ENCODE measurements around the gene CLMN. TPM values are rescaled to one million over a fixed set of nuclear protein-coding genes. Genes with fewer than 3 reads are reported as not detected.
"Not testable (repeated sequence)": the region's sequence is repeated elsewhere in the genome, so short reads cannot be mapped to it uniquely, and the experiment has no call there.

Gene CLMN
- total RNA-seq, 1 donor, result 1.9 TPM

GRCh38 chr14:95290021-95290420, 29.7 kb downstream of the CLMN start:
- no peak for DNase-seq (ENCODE audit: low read depth in 2 of 3, low spot score in 2 of 3)

GRCh38 chr14:95289323-95290010, 30.2 kb downstream of the CLMN start:
- DNase-seq (ENCODE audit: low read depth in 2 of 3, low spot score in 2 of 3), result no peak

- no peak for DNase-seq (ENCODE audit: low read depth in 2 of 3, low spot score in 2 of 3)
Measured at GRCh38 chr14:95288672-95289322, 30.9 kb downstream of the CLMN start.

GRCh38 chr14:95287176-95287754, 32.4 kb downstream of the CLMN start:
- no peak for DNase-seq (ENCODE audit: low read depth in 2 of 3, low spot score in 2 of 3)

GRCh38 chr14:95286645-95287044, 33.1 kb downstream of the CLMN start:
- no peak for DNase-seq (ENCODE audit: low read depth in 2 of 3, low spot score in 2 of 3)

- DNase-seq (ENCODE audit: low read depth in 2 of 3, low spot score in 2 of 3), result no peak
Measured at GRCh38 chr14:95285566-95285965, 34.1 kb downstream of the CLMN start.

- not testable (repeated sequence) for DNase-seq (ENCODE audit: low read depth in 2 of 3, low spot score in 2 of 3)
Measured at GRCh38 chr14:95283802-95284201, 35.9 kb downstream of the CLMN start.

- not testable (repeated sequence) for DNase-seq (ENCODE audit: low read depth in 2 of 3, low spot score in 2 of 3)
Measured at GRCh38 chr14:95282986-95283380, 36.7 kb downstream of the CLMN start.

- DNase-seq (ENCODE audit: low read depth in 2 of 3, low spot score in 2 of 3), result no peak
Measured at GRCh38 chr14:95282354-95282985, 37.2 kb downstream of the CLMN start.

GRCh38 chr14:95281560-95282176, 38.0 kb downstream of the CLMN start:
- DNase-seq (ENCODE audit: low read depth in 2 of 3, low spot score in 2 of 3), result no peak

GRCh38 chr14:95275494-95275893, 44.2 kb downstream of the CLMN start:
- DNase-seq (ENCODE audit: low read depth in 2 of 3, low spot score in 2 of 3), result no peak

GRCh38 chr14:95274874-95275273, 44.8 kb downstream of the CLMN start:
- DNase-seq (ENCODE audit: low read depth in 2 of 3, low spot score in 2 of 3), result no peak

- no peak for DNase-seq (ENCODE audit: low read depth in 2 of 3, low spot score in 2 of 3)
Measured at GRCh38 chr14:95274279-95274678, 45.4 kb downstream of the CLMN start.

- no peak for DNase-seq (ENCODE audit: low read depth in 2 of 3, low spot score in 2 of 3)
Measured at GRCh38 chr14:95273001-95273978, 46.4 kb downstream of the CLMN start.

GRCh38 chr14:95272057-95272456, 47.7 kb downstream of the CLMN start:
- DNase-seq (ENCODE audit: low read depth in 2 of 3, low spot score in 2 of 3), result no peak

GRCh38 chr14:95270203-95270602, 49.5 kb downstream of the CLMN start:
- no peak for DNase-seq (ENCODE audit: low read depth in 2 of 3, low spot score in 2 of 3)

- DNase-seq (ENCODE audit: low read depth in 2 of 3, low spot score in 2 of 3), result no peak
Measured at GRCh38 chr14:95269493-95269892, 50.2 kb downstream of the CLMN start.

GRCh38 chr14:95268350-95268749, 51.4 kb downstream of the CLMN start:
- no peak for DNase-seq (ENCODE audit: low read depth in 2 of 3, low spot score in 2 of 3)

GRCh38 chr14:95267306-95267705, 52.4 kb downstream of the CLMN start:
- DNase-seq (ENCODE audit: low read depth in 2 of 3, low spot score in 2 of 3), result peak in 2 of 3 donors; percentile 58 to 80
